Effector memory CD4-positive, alpha-beta T cell (primary cell): Measurements from ENCODE around the gene OGG1.

Source experiments
- DNase-seq, 3 donors: peaks; one replicate each; pipeline ENCODE4 v3.0.0-alpha.2; 2020
- H3K27ac ChIP-seq: 2 replicates; pipeline ENCODE4 v1.7.0; 2013; ENCODE audit warnings: mild to moderate bottlenecking, low read length, moderate library complexity; ENCODE audit not compliant: insufficient read depth, poor library complexity, severe bottlenecking
- H3K27me3 ChIP-seq: replicated peaks from 2 replicates; pipeline ENCODE4 v1.7.0; 2013; ENCODE audit warnings: mild to moderate bottlenecking, low read length; ENCODE audit not compliant: insufficient read depth, control insufficient read depth, poor library complexity, severe bottlenecking
- H3K36me3 ChIP-seq: 2 replicates; pipeline ENCODE4 v1.7.0; 2013; ENCODE audit warnings: mild to moderate bottlenecking, low read length, moderate library complexity; ENCODE audit not compliant: control insufficient read depth, insufficient read depth
- H3K4me1 ChIP-seq: 2 replicates; pipeline ENCODE4 v1.7.0; 2013; ENCODE audit warnings: low read length, mild to moderate bottlenecking; ENCODE audit not compliant: control insufficient read depth, insufficient read depth, poor library complexity, severe bottlenecking
- H3K4me3 ChIP-seq: 2 replicates; pipeline ENCODE4 v1.7.0; 2013; ENCODE audit warnings: low read length, low read depth, mild to moderate bottlenecking; ENCODE audit not compliant: insufficient read depth, poor library complexity, severe bottlenecking
- H3K9me3 ChIP-seq: 2 replicates; pipeline ENCODE4 v1.7.0; 2013; ENCODE audit warnings: mild to moderate bottlenecking, low read length, moderate library complexity; ENCODE audit not compliant: control insufficient read depth

OGG1 gene

DNA sequence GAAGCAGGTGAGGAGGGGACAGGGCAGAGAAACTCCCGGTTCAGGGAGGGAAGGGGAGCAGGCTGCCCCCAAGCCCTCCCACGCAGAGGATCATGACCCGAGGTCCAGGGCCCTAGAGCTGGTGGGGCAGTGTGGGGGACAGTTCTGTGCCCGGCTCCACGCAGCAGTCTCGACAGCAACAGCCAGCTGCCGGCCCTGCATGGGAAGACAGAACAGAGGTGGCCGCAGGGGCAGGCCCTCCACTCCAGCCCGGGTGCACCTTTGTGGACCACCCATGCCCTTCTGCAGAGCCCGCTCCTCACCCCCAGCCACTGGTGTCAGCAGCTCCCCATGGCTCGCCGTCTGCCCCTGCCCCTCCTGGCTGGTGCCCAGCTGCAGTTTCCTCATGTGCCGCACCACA lies 7.7 kb downstream of the OGG1 start:
- Histone ChIP-seq H3K27ac (no peak overlapping the region), H3K9me3 (no peaks in the 10 kb centered on the region), H3K4me1 (peaks cover 9% of the 10 kb centered on the region), H3K36me3 (peaks cover 33% of the 10 kb centered on the region), H3K4me3 (no peak overlapping the region), H3K27me3 (no peaks in the 10 kb centered on the region)
- DNase-seq: no peak

DNA sequence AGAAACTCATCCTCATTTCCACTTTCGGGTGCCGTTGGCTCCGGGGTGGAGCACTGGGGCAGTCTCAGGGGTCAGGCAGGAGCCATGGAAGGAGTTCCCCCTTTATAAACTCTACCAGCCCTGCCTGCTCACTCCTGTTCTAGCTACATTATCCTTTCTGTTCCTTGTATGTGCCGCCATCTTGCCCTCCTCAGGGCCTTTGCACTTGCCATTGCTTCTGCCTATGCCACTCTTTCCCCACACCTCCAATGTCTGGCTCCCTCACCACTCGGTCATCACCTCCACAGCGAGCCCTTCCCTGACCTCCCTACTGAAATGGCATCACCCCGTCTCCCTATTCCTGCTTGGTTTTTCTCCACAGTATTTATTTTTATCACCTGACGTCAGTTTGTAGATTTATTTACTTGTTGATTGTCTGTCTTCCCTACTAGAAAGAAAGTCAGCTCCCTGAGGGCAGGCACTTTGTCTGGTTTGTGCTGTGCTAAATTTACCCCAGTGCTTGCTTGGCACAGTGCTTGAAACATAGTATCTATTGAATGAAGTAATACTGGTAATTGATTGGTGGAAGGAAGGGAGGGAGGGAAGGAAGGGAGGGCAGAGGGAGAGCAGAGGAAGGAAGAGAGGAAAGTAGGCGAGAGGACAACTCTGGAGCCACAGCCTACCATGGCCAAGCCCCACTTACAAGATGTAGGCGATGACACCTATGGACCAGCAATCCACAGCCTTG lies 11.2 kb downstream of the OGG1 start:
- Histone ChIP-seq H3K36me3 (peaks cover 31% of the 10 kb centered on the region), H3K9me3 (no peaks in the 10 kb centered on the region), H3K4me1 (no peaks in the 10 kb centered on the region), H3K27ac (no peak overlapping the region), H3K4me3 (no peak overlapping the region), H3K27me3 (no peaks in the 10 kb centered on the region)
- no peak for DNase-seq

DNA sequence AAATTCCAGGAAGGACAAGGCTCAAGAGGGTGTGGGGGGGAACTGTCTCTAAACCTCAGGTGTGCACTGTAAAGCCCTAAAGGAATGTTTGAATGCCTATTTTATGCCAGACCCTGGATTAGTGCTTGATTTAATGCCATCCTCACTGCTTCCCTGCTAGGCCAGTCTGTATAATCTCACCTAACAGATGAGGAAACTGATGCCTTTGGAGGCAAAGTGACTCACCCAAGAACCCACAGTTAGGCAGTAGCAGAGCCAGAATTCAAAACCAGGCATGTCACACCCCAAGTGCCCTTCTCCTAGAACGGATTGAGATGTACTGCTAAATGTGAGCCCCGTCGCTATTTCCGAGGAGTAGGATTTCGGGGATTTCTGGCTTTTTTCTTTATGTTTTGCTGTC lies 12.2 kb downstream of the OGG1 start:
- DNase-seq: no peak
- H3K4me1 ChIP-seq: no peaks in the 10 kb centered on the region
- no peaks in the 10 kb centered on the region for H3K9me3 ChIP-seq
- H3K27me3 ChIP-seq: no peaks in the 10 kb centered on the region
- peaks cover 22% of the 10 kb centered on the region for H3K36me3 ChIP-seq
- H3K4me3 ChIP-seq: no peak overlapping the region
- no peak overlapping the region for H3K27ac ChIP-seq

DNA sequence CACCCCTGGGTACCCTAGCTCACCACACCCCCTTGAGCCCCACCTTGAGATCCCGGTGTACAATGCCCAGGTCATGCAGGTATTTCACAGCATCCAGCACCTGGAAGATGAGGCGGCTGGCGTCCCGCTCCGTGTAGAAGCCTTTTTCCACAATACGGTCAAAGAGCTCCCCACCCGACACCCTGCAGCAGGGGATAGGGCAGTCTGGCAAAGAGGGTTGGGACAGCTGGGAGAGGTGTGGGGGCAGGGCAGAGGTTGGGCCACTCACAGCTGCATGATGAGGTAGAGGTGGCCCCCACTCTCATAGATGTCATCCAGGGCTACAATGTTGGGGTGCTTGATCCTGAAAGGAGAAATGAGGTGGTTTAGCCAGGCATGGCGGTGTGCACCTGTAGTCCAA lies 13.1 kb downstream of the OGG1 start:
- Histone ChIP-seq H3K4me1 (no peaks in the 10 kb centered on the region), H3K9me3 (no peaks in the 10 kb centered on the region), H3K27ac (no peak overlapping the region), H3K4me3 (no peak overlapping the region), H3K36me3 (peaks cover 14% of the 10 kb centered on the region), H3K27me3 (no peaks in the 10 kb centered on the region)
- no peak for DNase-seq

DNA sequence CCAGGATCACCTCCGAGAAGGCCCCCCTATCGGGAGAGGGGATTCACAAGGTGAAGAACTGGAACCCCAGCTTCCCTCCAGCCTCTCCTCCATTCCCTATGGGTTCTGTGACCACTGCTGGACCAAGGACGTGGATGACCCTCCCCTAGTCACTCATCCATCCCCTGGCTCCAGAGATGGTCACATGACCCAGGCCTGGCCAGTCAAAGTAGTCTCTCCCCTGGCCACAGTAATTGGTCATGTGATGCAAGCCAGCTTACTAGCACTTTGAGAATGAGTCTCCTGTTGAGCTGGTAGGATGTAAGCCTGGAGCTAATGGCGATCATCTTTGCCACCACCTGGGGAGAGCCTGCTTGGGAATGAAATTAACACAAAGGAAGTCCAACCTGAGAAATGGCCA lies 16.1 kb downstream of the OGG1 start:
- peaks cover 12% of the 10 kb centered on the region for H3K4me1 ChIP-seq
- H3K4me3 ChIP-seq: no peak overlapping the region
- H3K36me3 ChIP-seq: peaks cover 4% of the 10 kb centered on the region
- no peak for DNase-seq
- H3K27ac ChIP-seq: no peak overlapping the region
- H3K9me3 ChIP-seq: no peaks in the 10 kb centered on the region
- H3K27me3 ChIP-seq: no peaks in the 10 kb centered on the region

DNA sequence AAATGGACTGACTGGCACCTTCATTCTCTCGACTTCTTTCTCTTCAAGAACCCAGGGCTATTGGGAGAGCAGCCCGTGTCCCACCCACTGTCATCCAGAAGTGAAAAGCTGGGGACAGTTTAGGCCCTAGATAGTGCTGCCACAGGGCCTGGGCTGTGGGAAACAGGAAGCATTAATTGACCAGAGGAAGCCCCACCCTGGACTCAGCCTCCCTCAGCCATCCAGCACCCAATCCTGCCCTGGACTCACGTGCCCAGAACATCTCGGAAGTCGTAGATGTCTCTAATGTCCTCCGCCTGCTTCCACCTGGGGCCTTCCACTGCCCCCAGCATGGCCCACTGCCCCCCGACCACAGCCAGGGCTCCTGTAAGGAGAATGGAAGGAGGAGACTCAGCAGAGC lies 17.7 kb downstream of the OGG1 start:
- no peak overlapping the region for H3K27ac ChIP-seq
- H3K4me1 ChIP-seq: peaks cover 12% of the 10 kb centered on the region
- no peaks in the 10 kb centered on the region for H3K36me3 ChIP-seq
- no peak for DNase-seq
- no peak overlapping the region for H3K4me3 ChIP-seq
- no peaks in the 10 kb centered on the region for H3K27me3 ChIP-seq
- H3K9me3 ChIP-seq: no peaks in the 10 kb centered on the region

DNA sequence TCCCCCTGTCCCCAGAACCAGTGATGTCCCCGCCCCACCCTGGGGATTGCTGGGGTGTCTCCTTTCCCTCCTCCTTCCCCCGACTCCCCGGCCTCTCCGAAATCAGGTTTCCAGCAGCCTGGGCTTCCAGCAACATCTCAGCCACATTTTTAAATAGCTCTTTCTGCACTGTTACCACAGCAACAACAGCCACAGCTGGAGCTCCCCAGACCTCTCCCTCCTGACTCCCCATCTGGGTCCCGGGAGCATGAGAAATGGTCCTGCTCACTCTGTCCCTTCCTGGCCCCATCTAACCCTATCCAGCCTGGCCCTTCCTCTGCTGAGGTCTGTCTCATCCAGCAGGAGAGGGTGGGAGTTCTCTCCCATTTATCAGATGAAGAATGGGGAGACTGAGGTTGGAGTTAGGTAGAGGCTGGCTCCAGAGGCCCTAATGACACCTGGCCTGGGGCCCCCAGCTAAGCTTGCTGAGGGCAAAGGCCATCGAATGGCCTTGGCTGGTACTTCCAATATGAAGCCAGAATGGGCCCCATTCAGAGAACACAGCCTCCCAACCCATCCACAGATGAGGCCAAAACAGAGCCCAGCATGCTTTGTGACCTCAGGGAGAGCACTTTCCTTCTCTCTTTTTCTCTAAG lies 18.5 kb downstream of the OGG1 start:
- Histone ChIP-seq H3K36me3 (no peaks in the 10 kb centered on the region), H3K4me1 (peaks cover 12% of the 10 kb centered on the region), H3K27ac (no peak overlapping the region), H3K9me3 (no peaks in the 10 kb centered on the region), H3K27me3 (no peaks in the 10 kb centered on the region), H3K4me3 (no peak overlapping the region)
- DNase-seq: no peak

DNA sequence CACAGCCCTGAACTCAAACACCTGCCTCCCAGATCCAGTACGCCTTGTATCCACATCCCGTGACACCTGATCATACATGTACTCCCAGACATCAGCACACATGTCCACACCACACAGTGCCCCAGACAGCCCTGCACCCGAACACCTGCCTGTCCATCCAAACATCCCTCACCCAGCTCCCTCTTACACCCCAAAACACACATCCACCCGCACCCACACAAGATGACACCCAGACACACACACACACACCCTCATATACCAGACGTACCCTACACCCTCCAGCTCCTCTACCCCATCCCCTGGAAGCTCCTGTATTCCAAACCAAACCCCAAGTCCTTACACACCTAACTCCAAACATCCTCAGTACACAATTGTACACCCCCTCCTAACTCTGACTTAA lies 19.3 kb downstream of the OGG1 start:
- Histone ChIP-seq H3K9me3 (no peaks in the 10 kb centered on the region), H3K4me3 (peak overlapping the region; percentile 59), H3K36me3 (no peaks in the 10 kb centered on the region), H3K27me3 (no peaks in the 10 kb centered on the region), H3K27ac (no peak overlapping the region), H3K4me1 (peaks cover 12% of the 10 kb centered on the region)
- no peak for DNase-seq

DNA sequence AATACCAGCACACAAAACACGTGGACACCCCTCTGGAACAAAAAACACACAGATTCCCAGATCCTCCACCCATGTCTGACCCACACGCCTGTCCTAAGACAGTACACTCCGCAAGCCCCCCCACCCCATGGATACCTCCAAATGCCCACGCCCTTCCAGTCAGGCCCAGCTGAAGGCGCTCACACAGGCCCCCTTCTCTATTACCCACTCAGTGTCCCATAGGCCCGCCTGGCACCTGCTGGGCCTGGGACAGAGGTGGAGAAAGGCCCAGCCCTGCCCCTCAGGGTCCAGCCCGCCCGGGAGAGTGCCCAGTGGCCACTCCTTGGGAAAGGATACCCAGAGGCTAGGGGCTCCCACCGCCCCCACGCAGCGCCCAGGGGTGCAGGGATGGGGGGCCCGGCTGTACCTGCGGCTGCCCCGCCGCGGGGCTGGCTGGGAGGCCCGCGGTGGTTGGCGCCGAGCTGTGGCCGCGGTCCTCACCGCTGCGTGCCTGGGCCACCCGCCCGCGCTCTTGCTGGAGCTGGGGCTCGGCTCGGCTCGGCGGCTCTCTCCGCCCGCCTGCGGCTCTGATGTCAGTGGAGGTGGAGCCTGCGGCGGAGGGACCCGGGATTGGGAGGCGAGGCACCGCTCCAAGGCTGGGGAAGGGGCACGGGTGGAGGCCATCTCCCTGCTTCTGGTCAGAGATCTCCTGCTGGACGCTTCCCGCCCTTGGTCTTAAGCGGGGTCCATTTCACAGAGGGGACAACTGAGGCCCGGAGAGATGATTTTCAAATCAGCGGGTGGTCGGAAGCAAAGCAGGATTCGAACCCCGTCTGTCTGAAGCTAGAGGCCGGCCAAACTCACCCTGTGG lies 19.9 kb downstream of the OGG1 start, which contains the start of gene CAMK1:
CAMK1 (minus strand) TSS at position 522 of the 850 bp plus-strand sequence. CDS start 2,198 bp downstream, outside the sequence.
- H3K27ac ChIP-seq: no peak within 1 kb of the TSS
- H3K4me1 ChIP-seq: peaks cover 12% of the 10 kb centered on the region
- no peaks in the 10 kb centered on the region for H3K27me3 ChIP-seq

More for the DNA sequence above, 19.9 kb downstream of the OGG1 start, which contains the start of gene CAMK1:
- Histone ChIP-seq H3K36me3 (no peaks in the 10 kb centered on the region), H3K9me3 (no peaks in the 10 kb centered on the region), H3K4me3 (peak within 1 kb of the TSS; percentile 59)
- DNase-seq: peak; percentile 24 to 38 (median 29)
